Endothelial cell of umbilical vein (primary cell): ENCODE data around the gene FANCL. TPM values are rescaled to one million over a fixed set of nuclear protein-coding genes. Genes with fewer than 3 reads are reported as not detected.

Source experiments
- BruUV-seq: library from RNA; stranded (reverse); fragments of 400-500 nt; replicated peaks from 2 replicates; lab custom pipeline; 2021; lab: Mats Ljungman, UMichigan
- CTCF ChIA-PET: fragments of 300-600, 350-600 bp; sonication (Branson Sonifier 250); formaldehyde crosslinking; loops from one replicate; lab custom pipeline; 2021; ENCODE audit warnings: antibody characterized with exemption, inconsistent platforms; lab: Charles Lee
- POLR2A ChIA-PET: fragments of 300-600, 350-600 bp; sonication (Branson Sonifier 250); formaldehyde crosslinking; loops from one replicate; lab custom pipeline; 2021; ENCODE audit warnings: antibody characterized with exemption, inconsistent platforms; lab: Charles Lee
- DNase-seq: peaks from one replicate; pipeline ENCODE4 v3.0.0-alpha.2; 2011; ENCODE audit warnings: low read depth, low spot score
- FAIRE-seq: peaks from 2 replicates; lab custom pipeline; 2011; peaks lifted over from hg19 to GRCh38; lab: Jason Lieb, UNC
- H2AFZ ChIP-seq: 2 replicates; pipeline ENCODE4 v1.6.0; 2012; ENCODE audit warnings: low read depth, low read length, control low read depth, inconsistent platforms
- H3K27ac ChIP-seq: 2 replicates; pipeline ENCODE4 v1.5.1; 2011; ENCODE audit warnings: low read depth, mild to moderate bottlenecking, control low read depth, low read length, moderate library complexity; ENCODE audit not compliant: insufficient read depth
- H3K27me3 ChIP-seq, 2 experiments: 2 replicates each; pipeline versions ENCODE4 v1.6.0 to v1.6.1; 2011; ENCODE audit warnings: low read length in 2 of 2, mixed read lengths in 1 of 2; ENCODE audit not compliant: control insufficient read depth in 2 of 2, insufficient read depth in 2 of 2
- H3K36me3 ChIP-seq, 2 experiments: 2 replicates in 1 of 2; 3 replicates in 1 of 2; pipeline ENCODE4 v1.5.1; 2011; ENCODE audit warnings: low read length in 2 of 2, mild to moderate bottlenecking in 1 of 2, moderate library complexity in 1 of 2; ENCODE audit not compliant: control insufficient read depth in 2 of 2, insufficient read depth in 2 of 2; ENCODE audit errors: extremely low read depth in 1 of 2
- H3K4me1 ChIP-seq: 3 replicates; pipeline ENCODE4 v1.5.1; 2011; ENCODE audit warnings: mild to moderate bottlenecking, low read length; ENCODE audit not compliant: control insufficient read depth, insufficient read depth; ENCODE audit errors: extremely low read depth
- H3K4me2 ChIP-seq: 2 replicates; pipeline ENCODE4 v1.6.1; 2011; ENCODE audit warnings: low read length, control low read depth, mixed read lengths; ENCODE audit not compliant: insufficient read depth
- H3K4me3 ChIP-seq, 3 experiments: fragments of 200-600 bp in 1 of 3; sonication (generic), shearing (Covaris generic) in 1 of 3; replicated peaks in 1 of 3; 2 replicates each; pipeline ENCODE4 v1.5.1; 2011 to 2016; ENCODE audit warnings: control low read depth in 3 of 3, low read length in 3 of 3, mild to moderate bottlenecking in 2 of 3, inconsistent platforms in 1 of 3, low read depth in 1 of 3, moderate library complexity in 1 of 3; ENCODE audit not compliant: insufficient read depth in 1 of 3
- H3K79me2 ChIP-seq: 2 replicates; pipeline ENCODE4 v1.6.0; 2012; ENCODE audit warnings: low read length, inconsistent platforms; ENCODE audit not compliant: control insufficient read depth, insufficient read depth
- H3K9ac ChIP-seq: replicated peaks from 2 replicates; pipeline ENCODE3; 2011; ENCODE audit warnings: low read length, control low read depth; ENCODE audit not compliant: insufficient read depth; ENCODE audit errors: extremely low read depth
- H3K9me1 ChIP-seq: replicated peaks from 3 replicates; pipeline ENCODE4 v1.6.0; 2011; ENCODE audit warnings: mild to moderate bottlenecking, low read length; ENCODE audit not compliant: control insufficient read depth, insufficient read depth; ENCODE audit errors: extremely low read depth
- H3K9me3 ChIP-seq: replicated peaks from 2 replicates; pipeline ENCODE4 v1.5.1; 2012; ENCODE audit warnings: low read length, inconsistent platforms; ENCODE audit not compliant: control insufficient read depth, insufficient read depth
- H4K20me1 ChIP-seq: replicated peaks from 2 replicates; pipeline ENCODE3; 2011; ENCODE audit warnings: mild to moderate bottlenecking, low read length; ENCODE audit not compliant: control insufficient read depth, insufficient read depth; ENCODE audit errors: extremely low read depth
- CTCF ChIP-seq, 2 donors: IDR thresholded peaks; 1 replicate in 1 of 2; 2 replicates in 1 of 2; pipeline ENCODE4 v1.5.1; 2011; ENCODE audit warnings: low read length in 2 of 2, mild to moderate bottlenecking in 2 of 2, moderate library complexity in 2 of 2, control low read depth in 1 of 2, inconsistent platforms in 1 of 2, low read depth in 1 of 2; ENCODE audit not compliant: insufficient read depth in 1 of 2; ENCODE audit errors: extremely low read depth in 1 of 2
- EZH2 ChIP-seq: IDR thresholded peaks from 2 replicates; pipeline ENCODE4 v1.6.1; 2012; ENCODE audit warnings: borderline replicate concordance, low read depth, mild to moderate bottlenecking, moderate library complexity, low read length, inconsistent platforms; ENCODE audit not compliant: severe bottlenecking
- FOS ChIP-seq: IDR thresholded peaks from 2 replicates; pipeline ENCODE4 v1.6.1; 2011; ENCODE audit warnings: mild to moderate bottlenecking, low read length, moderate library complexity, borderline replicate concordance; ENCODE audit not compliant: insufficient read depth
- GATA2 ChIP-seq: IDR thresholded peaks from 2 replicates; pipeline ENCODE4 v1.7.0; 2011; ENCODE audit warnings: low read depth, mild to moderate bottlenecking, moderate library complexity, mixed read lengths, low read length; ENCODE audit not compliant: insufficient read length, insufficient read depth
- JUN ChIP-seq: IDR thresholded peaks from 2 replicates; pipeline ENCODE4 v1.6.1; 2011; ENCODE audit warnings: borderline replicate concordance, low read depth; ENCODE audit not compliant: insufficient read length, insufficient read depth
- MAX ChIP-seq: IDR thresholded peaks from 2 replicates; pipeline ENCODE4 v1.6.1; 2011; ENCODE audit not compliant: insufficient read depth, insufficient read length
- MYC ChIP-seq: IDR thresholded peaks from one replicate; pipeline ENCODE4 v1.6.1; 2011; ENCODE audit warnings: mild to moderate bottlenecking, low read depth, low read length
- POLR2A ChIP-seq: IDR thresholded peaks from 2 replicates; pipeline ENCODE4 v1.6.1; 2012; ENCODE audit warnings: low read depth, mild to moderate bottlenecking, control low read depth, low read length
- POLR2AphosphoS5 ChIP-seq: IDR thresholded peaks from 2 replicates; pipeline ENCODE4 v1.6.1; 2012; ENCODE audit warnings: low read depth, mild to moderate bottlenecking, control low read depth, low read length, moderate library complexity; ENCODE audit not compliant: insufficient read depth
- dilution Hi-C: fragments of 300-500 bp; cut with MboI; formaldehyde crosslinking; loops from one replicate; pipeline ENCODE4 v1.15.0; 2019; ENCODE audit warnings: low sequenced_read_pairs; ENCODE audit not compliant: extremely low pct_ligation_motif_present
- intact Hi-C: fragments of 100-400 bp; cut with micrococcal nuclease; formaldehyde crosslinking; loops from one replicate; pipeline ENCODE4 v1.10.0; 2022
- polyA plus RNA-seq, 4 experiments: library from polyadenylated mRNA; depleted of rRNA in 3 of 4; stranded (reverse) in 3 of 4; unstranded in 1 of 4; fragments of >200 nt; gene quantifications; 2 replicates each; pipeline versions ENCODE4 v1.2.1 to v1.2.3, GENCODE V29; 2011 to 2012; ENCODE audit warnings: missing spikeins in 1 of 4
- total RNA-seq: library from RNA; stranded (reverse); gene quantifications from 2 replicates; pipeline ENCODE4 v1.2.3, GENCODE V29; 2021

FANCL gene
- total and polyA plus RNA-seq, 2 donors (not counting 3 experiments of a cell fraction or from before 2014, with no cell fraction given) = 10.3 to 15.8 TPM

GRCh38 chr2:58206785-58207184 lies 34.3 kb downstream of the FANCL start:
- intact Hi-C loops = no loop called here
- H3K9ac ChIP-seq = no peak overlapping the region

More at GRCh38 chr2:58206785-58207184, 34.3 kb downstream of the FANCL start:
- no peak for DNase-seq
- H3K4me3 ChIP-seq = no peak overlapping the region
- no peaks in the 10 kb centered on the region for H3K36me3 ChIP-seq
- peaks cover 12% of the 10 kb centered on the region for H3K4me1 ChIP-seq
- TF ChIP-seq POLR2A (no peak), EZH2 (no peak), JUN (no peak), MAX (no peak), GATA2 (no peak), FOS (no peak), CTCF (IDR thresholded peaks at IDR 0.05; ENCODE audit: extremely low read depth in 1 of 2, insufficient read depth in 1 of 2, low read depth in 1 of 2, low read length in 2 of 2) (no peak), POLR2AphosphoS5 (no peak), MYC (no peak)
- no peaks in the 10 kb centered on the region for H3K9me3 ChIP-seq
- dilution Hi-C loops = no loop called here
- no TSS peak for BruUV-seq
- no peaks in the 10 kb centered on the region for H3K27me3 ChIP-seq
- H3K4me2 ChIP-seq = no peak overlapping the region
- POLR2A ChIA-PET = no interaction called here
- FAIRE-seq = no peak
- H2AFZ ChIP-seq = no peak overlapping the region
- CTCF ChIA-PET = interaction anchor here (0.8 kb wide), 1 partner anchor 8 kb away, joined by 3 read pairs; no protein-coding TSS in a partner anchor
- no peak overlapping the region for H3K27ac ChIP-seq
- H3K79me2 ChIP-seq = peaks cover 2% of the 10 kb centered on the region
- H3K9me1 ChIP-seq = no peaks in the 10 kb centered on the region
- no peaks in the 10 kb centered on the region for H4K20me1 ChIP-seq
